NCI-H345 (cell line): ENCODE measurements around the gene SEL1L3.
"Not testable (repeated sequence)": the region's sequence is repeated elsewhere in the genome, so short reads cannot be mapped to it uniquely, and the experiment has no call there.

Source experiments
- DNase-seq: peaks from one replicate; lab custom pipeline; 2025; lab: John Stamatoyannopoulos, UW

The SEL1L3 gene

GRCh38 chr4:25879587-25879986, 16.8 kb upstream of the SEL1L3 start:
- no peak for DNase-seq

GRCh38 chr4:25879091-25879584, 16.4 kb upstream of the SEL1L3 start:
- no peak for DNase-seq

- no peak for DNase-seq
Measured at GRCh38 chr4:25878676-25879075, 15.9 kb upstream of the SEL1L3 start.

DNA sequence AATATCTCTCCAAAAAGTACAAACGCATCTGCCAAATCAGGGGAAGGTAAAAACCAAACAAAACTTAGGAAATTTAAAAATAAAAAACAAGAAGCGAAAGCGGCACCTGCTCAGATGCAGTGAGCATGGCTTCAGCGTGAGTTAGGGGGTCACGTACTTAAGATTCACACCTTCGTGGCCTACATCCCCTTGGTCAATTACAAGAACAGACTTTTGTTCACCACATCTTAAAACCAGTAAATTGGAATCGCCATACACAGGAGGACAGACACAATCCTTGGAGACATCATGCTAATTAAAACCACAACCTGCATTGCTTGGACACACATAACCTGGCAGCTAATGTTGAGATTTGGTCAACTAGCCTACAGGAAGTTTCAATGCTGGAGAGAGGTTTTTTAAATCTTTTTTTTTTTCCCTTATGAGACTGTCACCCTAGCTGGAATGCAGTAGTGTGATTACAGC, 12.5 kb upstream of the SEL1L3 start:
- no peak for DNase-seq

DNA sequence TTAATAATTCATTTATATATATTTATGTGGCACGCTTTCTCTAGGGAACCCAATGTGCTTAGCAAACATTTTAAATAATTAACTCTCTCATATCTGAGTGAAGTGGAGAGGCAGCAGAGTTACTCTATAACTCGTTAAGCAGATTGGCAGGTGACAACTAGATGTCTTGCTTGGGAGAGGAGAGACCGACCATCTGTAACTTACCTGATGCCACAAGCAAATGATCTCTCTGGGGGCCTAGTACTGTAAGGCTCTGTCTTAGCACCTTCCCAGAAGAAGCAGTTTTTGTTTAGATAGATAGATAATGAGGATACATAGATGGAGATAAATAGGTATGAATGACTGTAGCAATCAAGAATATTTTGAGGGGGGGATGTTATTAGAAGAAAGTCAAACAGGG, 11.9 kb upstream of the SEL1L3 start:
- DNase-seq = no peak

- no peak for DNase-seq
Measured at GRCh38 chr4:25873632-25874129, 10.9 kb upstream of the SEL1L3 start.

DNA sequence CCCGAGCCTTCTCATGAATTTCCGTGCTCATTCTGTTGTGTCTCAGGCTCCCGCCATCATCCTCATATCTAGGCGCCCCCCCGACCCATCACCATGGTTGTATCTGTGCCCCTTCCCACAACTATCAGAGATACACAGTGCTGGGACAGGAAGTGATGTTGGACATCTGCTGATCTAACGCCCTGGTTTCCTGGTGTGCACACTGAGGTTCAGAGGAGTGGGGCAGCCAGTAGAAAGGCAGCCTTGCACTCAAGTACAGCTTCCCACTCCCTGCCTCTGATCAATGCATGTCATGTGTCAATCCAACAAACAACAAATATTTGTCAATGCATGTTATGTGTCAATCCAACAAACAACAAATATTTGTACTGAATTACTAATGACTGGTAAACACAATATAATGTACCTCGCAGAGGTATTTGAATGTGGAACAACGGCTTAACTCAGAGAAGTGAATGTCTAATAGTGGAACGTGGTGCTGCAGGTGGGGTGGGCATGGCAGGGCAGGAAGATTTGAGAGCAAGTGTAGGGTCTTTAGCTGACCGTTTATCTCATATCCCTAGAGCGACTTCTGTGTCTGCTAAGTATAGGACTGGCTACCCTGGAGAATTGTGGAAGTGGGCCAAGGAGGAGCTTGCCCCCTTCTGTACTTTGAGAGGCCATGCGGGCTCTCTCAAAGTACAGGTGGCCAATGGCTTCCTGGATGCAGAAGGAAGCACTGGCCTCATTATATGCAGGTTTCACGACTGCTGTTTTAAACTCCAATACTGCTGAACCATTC, 10.3 kb upstream of the SEL1L3 start:
- DNase-seq = no peak

- no peak for DNase-seq
Measured at GRCh38 chr4:25870081-25870480, 7.3 kb upstream of the SEL1L3 start.

- no peak for DNase-seq
Measured at GRCh38 chr4:25867781-25868294, 5.0 kb upstream of the SEL1L3 start.

- DNase-seq = not testable (repeated sequence)
Measured at GRCh38 chr4:25866401-25866800, 3.6 kb upstream of the SEL1L3 start.

DNA sequence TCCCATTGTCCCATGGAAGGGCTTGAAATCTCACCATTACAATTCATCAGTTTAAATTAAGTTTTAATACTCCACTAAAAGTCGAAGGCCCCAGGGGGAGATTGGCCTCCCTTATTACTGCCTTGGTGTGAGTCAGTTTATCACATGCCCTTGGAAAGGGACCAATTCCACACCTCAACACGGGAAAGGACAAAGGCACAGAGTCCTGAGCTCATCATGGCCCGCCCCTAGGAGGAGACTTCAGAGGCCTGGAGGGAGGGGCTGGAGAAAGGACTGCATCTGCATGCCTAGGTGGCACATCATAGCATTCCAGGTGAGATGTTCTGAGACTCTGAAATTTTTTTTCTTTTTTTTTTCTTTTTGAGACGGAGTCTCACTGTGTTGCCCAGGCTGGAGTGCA, 2.8 kb upstream of the SEL1L3 start:
- DNase-seq = peak; percentile 3

- no peak for DNase-seq
Measured at GRCh38 chr4:25863831-25864418, 1.1 kb upstream of the SEL1L3 start.

GRCh38 chr4:25863347-25863784, 578 bp upstream of the SEL1L3 start:
- DNase-seq = no peak

- peak; percentile 7 for DNase-seq
Measured at GRCh38 chr4:25861951-25862410, 807 bp downstream of the SEL1L3 start.

DNA sequence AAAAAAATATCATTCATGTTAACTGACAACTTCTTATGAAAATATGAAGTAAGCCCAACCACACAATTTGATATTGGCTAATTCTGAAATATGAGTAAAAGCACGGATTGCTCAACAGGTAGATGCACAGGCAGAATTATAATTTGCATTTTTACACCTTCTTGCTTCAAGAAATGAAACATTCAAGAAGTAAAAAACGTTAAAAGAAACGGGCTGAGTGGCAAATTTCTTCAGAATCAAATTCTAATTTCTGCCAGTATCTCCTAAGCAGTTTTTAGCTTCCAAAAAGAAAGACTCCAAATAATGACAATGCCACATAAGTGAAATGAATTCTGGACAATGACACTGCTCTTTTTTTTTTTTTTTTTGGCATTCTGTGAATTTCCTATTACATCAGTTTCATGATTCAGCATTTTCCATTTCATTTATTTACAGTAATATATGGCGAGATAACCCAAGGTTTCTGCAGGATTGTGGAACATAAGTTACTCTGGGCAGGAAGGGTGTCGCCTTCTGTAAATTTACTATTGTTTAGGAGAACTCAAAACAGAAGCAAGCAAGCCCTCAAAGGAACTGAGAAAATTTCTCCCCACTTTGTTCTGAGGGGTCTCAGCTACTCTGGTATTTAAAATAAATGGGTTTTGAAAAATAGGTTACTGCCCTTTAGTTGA, 1.4 kb downstream of the SEL1L3 start:
- DNase-seq = no peak

DNA sequence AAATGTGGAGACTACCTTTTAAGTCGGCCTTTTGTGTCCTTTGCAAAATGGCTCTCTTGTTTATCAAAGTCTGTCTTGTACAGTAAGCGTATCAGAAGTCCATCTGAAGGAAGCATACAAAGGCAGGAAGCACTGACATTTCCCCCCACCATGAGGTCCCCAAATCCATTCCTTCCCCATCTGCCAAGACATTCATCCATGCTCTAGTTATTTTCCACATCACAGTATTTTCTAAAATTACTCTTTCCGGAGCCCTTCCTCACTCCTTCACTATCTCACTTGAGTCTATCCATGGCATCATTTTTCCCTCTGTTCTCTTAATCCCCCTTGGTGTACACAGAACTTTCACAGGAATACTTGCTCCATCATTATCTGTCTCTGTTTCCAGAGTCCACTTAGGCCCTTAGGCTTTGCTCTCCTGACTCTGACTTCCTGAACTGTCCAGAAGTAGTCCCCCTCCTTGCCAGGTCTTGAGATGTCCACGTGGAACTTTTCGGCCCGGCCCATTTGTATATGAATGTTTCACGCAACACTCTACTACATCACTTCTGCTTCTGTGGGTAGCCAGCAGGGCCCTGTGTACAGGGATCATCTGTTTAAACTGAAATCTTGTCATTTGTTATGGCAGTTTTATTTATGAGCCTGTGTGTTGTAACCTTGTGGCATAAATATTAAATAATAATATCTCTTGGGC, 2.1 kb downstream of the SEL1L3 start:
- no peak for DNase-seq

DNA sequence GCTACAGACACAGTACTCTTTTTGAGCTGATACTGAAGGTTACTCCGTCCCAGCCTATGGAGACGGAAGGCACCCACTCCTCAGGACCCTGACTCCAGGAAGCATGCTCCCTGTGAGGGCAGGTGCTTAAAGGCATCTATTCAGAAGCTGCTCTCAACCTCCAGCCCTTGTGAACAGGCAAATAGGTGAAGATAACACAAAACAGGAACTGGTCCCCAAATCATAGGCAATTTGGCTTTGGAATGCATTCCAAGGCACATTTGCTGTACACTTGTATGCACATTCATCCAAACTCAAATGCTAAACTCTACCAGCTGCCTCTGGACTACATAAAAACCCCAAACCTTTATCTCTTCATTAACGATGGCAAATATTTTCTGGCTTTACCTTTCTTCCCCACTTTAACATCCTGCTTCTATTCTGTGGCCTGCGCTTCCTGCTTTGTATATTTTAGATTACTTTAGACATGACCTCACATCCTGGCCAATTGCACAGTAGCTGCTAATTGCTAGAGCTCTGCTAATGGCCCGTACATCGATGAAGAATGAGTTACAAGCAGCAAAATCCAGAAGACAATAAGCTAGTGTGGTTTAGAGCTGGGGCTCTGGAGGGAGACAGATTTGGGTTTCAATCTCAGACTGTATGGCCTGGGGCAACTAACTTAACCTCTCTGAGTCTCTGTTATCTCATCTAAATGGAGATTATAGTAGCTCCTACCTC, 3.2 kb downstream of the SEL1L3 start:
- DNase-seq = no peak

- no peak for DNase-seq
Measured at GRCh38 chr4:25857851-25858400, 4.9 kb downstream of the SEL1L3 start.

DNA sequence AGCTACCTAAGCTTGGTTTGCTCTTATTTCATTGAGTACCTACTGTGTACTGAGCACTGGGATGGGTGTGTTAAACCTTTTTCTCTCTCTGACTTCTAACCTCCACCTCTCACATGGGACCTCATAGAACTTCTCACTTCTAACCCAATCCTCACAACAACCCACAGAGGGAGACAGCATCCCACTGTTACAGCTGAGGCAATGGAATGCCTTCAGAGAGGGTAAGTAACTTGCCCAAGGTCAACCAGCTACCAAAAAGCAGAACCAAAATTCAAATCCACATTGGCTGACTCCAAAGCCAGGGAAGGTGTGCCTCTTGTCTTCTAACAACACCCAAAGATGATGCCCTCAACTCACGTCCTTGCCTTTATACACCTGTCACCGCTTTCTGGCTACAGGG, 5.4 kb downstream of the SEL1L3 start:
- no peak for DNase-seq

GRCh38 chr4:25856756-25857155, 6.0 kb downstream of the SEL1L3 start:
- no peak for DNase-seq

GRCh38 chr4:25852103-25852502, 10.7 kb downstream of the SEL1L3 start:
- DNase-seq = no peak
